HepG2 (cell line): ENCODE results near the gene EPHA6. TPM values are rescaled to one million over a fixed set of nuclear protein-coding genes. Genes with fewer than 3 reads are reported as not detected.

Experiments used
- ATAC-seq: fragments of 200-7000 bp; cut with Tn5 transposase; 3 replicates; pipeline ENCODE4 v1.9.1; 2020; ENCODE audit warnings: mild to moderate bottlenecking, moderate library complexity
- BruUV-seq: library from RNA; stranded (reverse); fragments of 400-500 nt; replicated peaks from 2 replicates; lab custom pipeline; 2021; lab: Mats Ljungman, UMichigan
- CTCF ChIA-PET: fragments of 300-600 bp; formaldehyde crosslinking; extraction: SDS; loops from one replicate; lab custom pipeline; 2021; ENCODE audit warnings: low total read pairs, inconsistent platforms, low intra/inter-chr PET ratio; lab: Yijun Ruan, JAX
- POLR2A ChIA-PET: fragments of 350-600 bp; sonication (Branson Sonifier 250); formaldehyde crosslinking; loops from one replicate; lab custom pipeline; 2020; ENCODE audit warnings: antibody characterized with exemption, inconsistent platforms; lab: Yijun Ruan, JAX
- DNase-seq: peaks from one replicate; pipeline ENCODE4 v3.0.0-alpha.2; 2015; ENCODE audit warnings: low spot score
- FAIRE-seq: peaks from 3 replicates; lab custom pipeline; 2011; peaks lifted over from hg19 to GRCh38; lab: Jason Lieb, UNC
- H2AFZ ChIP-seq: one replicate; pipeline ENCODE4 v1.6.1; 2011; ENCODE audit warnings: low read length, inconsistent platforms
- H3K27ac ChIP-seq: fragments of 300-600 bp; 3 replicates; pipeline ENCODE4 v1.8.0; 2011; ENCODE audit warnings: mixed run types, mild to moderate bottlenecking, mixed read lengths, low read length, inconsistent platforms; ENCODE audit not compliant: insufficient read depth; ENCODE audit errors: extremely low read length
- H3K27me3 ChIP-seq, 2 experiments: fragments of 200-600 bp in 1 of 2; 2 replicates in 1 of 2; 3 replicates in 1 of 2; pipeline versions ENCODE4 v1.6.0 to v1.8.0; 2011; ENCODE audit warnings: low read length in 2 of 2, mild to moderate bottlenecking in 2 of 2, moderate library complexity in 2 of 2, inconsistent platforms in 1 of 2; ENCODE audit not compliant: insufficient read depth in 2 of 2, control insufficient read depth in 1 of 2
- H3K36me3 ChIP-seq, 2 experiments: fragments of 200-600 bp in 1 of 2; replicated peaks in 1 of 2; 2 replicates in 1 of 2; 3 replicates in 1 of 2; pipeline versions ENCODE4 v1.5.1 to v1.8.0; 2011; ENCODE audit warnings: low read length in 2 of 2, inconsistent platforms in 1 of 2; ENCODE audit not compliant: insufficient read depth in 2 of 2, control insufficient read depth in 1 of 2
- H3K4me1 ChIP-seq: 2 replicates; pipeline ENCODE4 v1.5.1; 2012; ENCODE audit warnings: low read length, inconsistent platforms; ENCODE audit not compliant: insufficient read depth
- H3K4me2 ChIP-seq: 2 replicates; pipeline ENCODE4 v1.6.0; 2011; ENCODE audit warnings: low read depth, low read length, inconsistent platforms
- H3K4me3 ChIP-seq, 3 experiments: fragments of 200-600 bp in 1 of 3; sonication (generic), shearing (Covaris generic) in 1 of 3; replicated peaks in 1 of 3; 2 replicates each; pipeline ENCODE4 v1.5.1; 2011 to 2016; ENCODE audit warnings: low read length in 3 of 3, inconsistent platforms in 2 of 3, low read depth in 2 of 3, mild to moderate bottlenecking in 2 of 3, control low read depth in 1 of 3, mixed read lengths in 1 of 3; ENCODE audit not compliant: insufficient read depth in 1 of 3
- H3K79me2 ChIP-seq: one replicate; pipeline ENCODE4 v1.6.1; 2011; ENCODE audit warnings: low read length, inconsistent platforms; ENCODE audit not compliant: insufficient read depth
- H3K9ac ChIP-seq: 2 replicates; pipeline ENCODE4 v1.6.0; 2011; ENCODE audit warnings: mild to moderate bottlenecking, low read depth, low read length, inconsistent platforms; ENCODE audit not compliant: insufficient read depth
- H3K9me3 ChIP-seq: 2 replicates; pipeline ENCODE4 v1.5.1; 2012; ENCODE audit warnings: mild to moderate bottlenecking, low read length
- H4K20me1 ChIP-seq: 2 replicates; pipeline ENCODE4 v1.6.0; 2011; ENCODE audit warnings: inconsistent platforms, mild to moderate bottlenecking, low read length, moderate library complexity; ENCODE audit not compliant: insufficient read depth
- ATF7 ChIP-seq, 2 experiments: fragments of 450-650 bp in 1 of 2; sonication (generic) in 1 of 2; formaldehyde crosslinking in 1 of 2; IDR thresholded peaks; 2 replicates each; pipeline versions ENCODE4 v1.4.0 to v1.6.1; 2016 to 2020; ENCODE audit warnings: antibody characterized with exemption in 1 of 2, mild to moderate bottlenecking in 1 of 2, missing genetic modification reagents in 1 of 2
- RBM39 ChIP-seq: fragments of 200-400 bp; formaldehyde crosslinking; IDR thresholded peaks from one replicate; pipeline ENCODE4 v1.6.1; 2018; ENCODE audit warnings: antibody characterized with exemption, mild to moderate bottlenecking, low read depth, low read length; ENCODE audit not compliant: poor library complexity, severe bottlenecking
- SCMH1 ChIP-seq: sonication (generic); formaldehyde crosslinking; IDR thresholded peaks from 2 replicates; pipeline ENCODE4 v1.9.0; 2021; ENCODE audit warnings: missing genetic modification reagents, mild to moderate bottlenecking, borderline replicate concordance
- ZNF136 ChIP-seq: sonication (generic); formaldehyde crosslinking; IDR thresholded peaks from 2 replicates; pipeline ENCODE4 v1.8.1; 2022; ENCODE audit warnings: low read depth, mild to moderate bottlenecking, moderate library complexity, missing genetic modification reagents
- ZNF224 ChIP-seq: sonication (generic); formaldehyde crosslinking; IDR thresholded peaks from 2 replicates; pipeline ENCODE4 v1.5.0; 2020; ENCODE audit warnings: mild to moderate bottlenecking, missing genetic modification reagents
- ZNF260 ChIP-seq: sonication (generic); formaldehyde crosslinking; IDR thresholded peaks from 2 replicates; pipeline ENCODE4 v1.4.0; 2020; ENCODE audit warnings: missing genetic modification reagents, low read depth, mild to moderate bottlenecking, borderline replicate concordance
- ZNF557 ChIP-seq: sonication (generic); formaldehyde crosslinking; IDR thresholded peaks from 2 replicates; pipeline ENCODE4 v1.4.0; 2020; ENCODE audit warnings: missing genetic modification reagents
- ZNF737 ChIP-seq: sonication (generic); formaldehyde crosslinking; IDR thresholded peaks from 2 replicates; pipeline ENCODE4 v1.5.0; 2020; ENCODE audit warnings: missing genetic modification reagents, mild to moderate bottlenecking, borderline replicate concordance
- WGBS: methylation state at CpG from one replicate; pipeline ENCODE4 v1.1.6; 2017; ENCODE audit warnings: low lambda C conversion rate; 5-methylcytosine and 5-hydroxymethylcytosine counted together
- in situ Hi-C: cut with HindIII; loops from 2 replicates; pipeline ENCODE4 v1.10.0; 2017; ENCODE audit warnings: low pct_unique_long_range_greater_than_20kb; ENCODE audit not compliant: extremely low pct_ligation_motif_present
- intact Hi-C: fragments of 100-400 bp; cut with micrococcal nuclease; formaldehyde crosslinking; loops from one replicate; pipeline ENCODE4 v1.10.0; 2022; ENCODE audit not compliant: unreplicated experiment
- polyA plus RNA-seq, 8 experiments: library from polyadenylated mRNA; depleted of rRNA in 3 of 8; stranded (reverse) in 7 of 8; unstranded in 1 of 8; fragments of >200 nt; fragmentation: Illumina TruSeq in 4 of 8; extraction: Trizol in 4 of 8; gene quantifications; 2 replicates each; pipeline versions ENCODE4 v1.2.1 to v1.2.3, GENCODE V29; 2011 to 2016; ENCODE audit warnings: low read depth in 4 of 8, missing spikeins in 1 of 8, mixed read lengths in 1 of 8; ENCODE audit not compliant: insufficient read depth in 1 of 8
- total RNA-seq, 5 experiments: library from RNA; depleted of rRNA; stranded (reverse); fragments of >200 nt; fragmentation: Illumina TruSeq; extraction: Trizol; gene quantifications; 2 replicates each; pipeline ENCODE4 v1.2.3, GENCODE V29; 2016; ENCODE audit warnings: low read depth in 1 of 5

The EPHA6 gene
- total and polyA plus RNA-seq, 2 of the 13 experiments (the other 11 are each of a cell fraction or from before 2014, with no cell fraction given): not detected

DNA sequence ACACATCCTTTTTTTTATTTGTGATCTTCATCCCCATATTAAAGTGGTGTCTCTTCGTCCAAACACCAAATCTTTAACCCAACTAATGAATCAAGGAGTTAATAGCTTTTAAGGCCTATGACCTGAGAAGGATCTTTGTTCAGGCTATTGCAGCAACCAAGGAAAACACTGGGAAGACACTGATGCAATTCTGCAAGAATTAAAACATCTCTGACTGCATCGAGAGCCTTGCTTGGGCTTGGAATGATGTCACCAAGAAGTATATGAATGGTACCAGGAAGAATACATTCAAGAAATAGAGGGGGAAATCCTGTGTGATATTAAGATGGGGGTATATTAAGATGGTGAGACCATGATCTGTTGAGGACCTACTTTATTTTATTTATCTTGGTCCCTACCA lies 736.0 kb downstream of the EPHA6 start:
- Histone ChIP-seq H3K36me3 (no peaks in the 10 kb centered on the region), H3K9me3 (no peaks in the 10 kb centered on the region), H3K27ac (no peak overlapping the region), H3K27me3 (no peaks in the 10 kb centered on the region), H3K79me2 (no peaks in the 10 kb centered on the region), H3K4me1 (no peaks in the 10 kb centered on the region), H2AFZ (no peak overlapping the region), H3K4me3 (no peak overlapping the region), H4K20me1 (no peaks in the 10 kb centered on the region), H3K9ac (no peak overlapping the region), H3K4me2 (no peak overlapping the region)
- no peak for DNase-seq
- FAIRE-seq: no peak
- ChIA-PET CTCF (no interaction called here), POLR2A (no interaction called here)
- WGBS: 0% methylated on average over 2 of the region's 2 CpGs
- TF ChIP-seq SCMH1 (CRISPR knock-in tag) (no peak), ATF7 (IDR thresholded peaks at IDR 0.05) (0 out of 2 replicates have a peak, but pooled peaks have one; percentile 1), ATF7 (CRISPR knock-in tag; IDR thresholded peaks at IDR 0.05) (no peak)
- in situ Hi-C loops (no loop called here), intact Hi-C loops (no loop called here)
- ATAC-seq: no peak
- BruUV-seq: no TSS peak

- Histone ChIP-seq H3K36me3 (no peaks in the 10 kb centered on the region), H3K9ac (no peak overlapping the region), H4K20me1 (no peaks in the 10 kb centered on the region), H3K27me3 (no peaks in the 10 kb centered on the region), H3K4me1 (no peaks in the 10 kb centered on the region), H3K4me2 (no peak overlapping the region), H2AFZ (no peak overlapping the region), H3K4me3 (no peak overlapping the region), H3K9me3 (no peaks in the 10 kb centered on the region), H3K79me2 (no peaks in the 10 kb centered on the region), H3K27ac (no peak overlapping the region)
- in situ Hi-C loops: no loop called here
- BruUV-seq: no TSS peak
- DNase-seq (no peak), ATAC-seq (no peak), FAIRE-seq (no peak)
- no peak for TF ChIP-seq ZNF737 (CRISPR knock-in tag)
- TF ChIP-seq ZNF136 (CRISPR knock-in tag): no peak
- TF ChIP-seq ZNF260 (CRISPR knock-in tag): no peak
- TF ChIP-seq ZNF224 (CRISPR knock-in tag): no peak
- no peak for TF ChIP-seq RBM39
- TF ChIP-seq ZNF557: no peak
- ChIA-PET CTCF (no interaction called here), POLR2A (no interaction called here)
- intact Hi-C loops: no loop called here
Measured at GRCh38 chr3:97552186-97552585, 737.8 kb downstream of the EPHA6 start.
